Fibroblast of lung (primary cell): Measurements from ENCODE around the gene IGFALS.

Experiments
- CTCF ChIP-seq, 2 donors: IDR thresholded peaks in 1 of 2; conservative IDR thresholded peaks in 1 of 2; 1 replicate in 1 of 2; 2 replicates in 1 of 2; pipeline ENCODE4 v1.5.1; 2011 to 2012; ENCODE audit warnings: low read length in 2 of 2, control low read depth in 1 of 2, inconsistent platforms in 1 of 2, low read depth in 1 of 2, mild to moderate bottlenecking in 1 of 2
- EZH2 ChIP-seq: IDR thresholded peaks from 2 replicates; pipeline ENCODE4 v1.5.1; 2012; ENCODE audit warnings: low read length, control low read depth, mild to moderate bottlenecking; ENCODE audit errors: missing control alignments

- no peak for TF ChIP-seq CTCF (conservative IDR thresholded peaks at IDR 0.05 in 1 of 2, IDR thresholded peaks at IDR 0.05 in 1 of 2; ENCODE audit: low read depth in 1 of 2, low read length in 2 of 2)
- TF ChIP-seq EZH2, result no peak
These were observed 26.1 kb downstream of the IGFALS start for GRCh38 chr16:1767116-1767994.
